Type B pancreatic cell (in vitro differentiated cells): ENCODE results near the gene CENPF. TPM values are rescaled to one million over a fixed set of nuclear protein-coding genes. Genes with fewer than 3 reads are reported as not detected.

Experiments
- DNase-seq: peaks from one replicate; pipeline ENCODE4 v3.0.0; 2021; ENCODE audit warnings: mixed read lengths; ENCODE audit not compliant: unreplicated experiment; ENCODE audit errors: extremely low spot score
- H3K27ac Mint-ChIP-seq: 2 replicates; pipeline ENCODE4 v1.8.0; 2021; ENCODE audit warnings: mild to moderate bottlenecking, mixed read lengths
- H3K27me3 Mint-ChIP-seq: 2 replicates; pipeline ENCODE4 v1.8.0; 2021; ENCODE audit warnings: mixed read lengths
- H3K36me3 Mint-ChIP-seq: 2 replicates; pipeline ENCODE4 v1.8.0; 2021; ENCODE audit warnings: mixed read lengths
- H3K4me1 Mint-ChIP-seq: one replicate; pipeline ENCODE4 v1.8.0; 2021; ENCODE audit warnings: mixed read lengths; ENCODE audit not compliant: unreplicated experiment
- H3K4me3 Mint-ChIP-seq: 2 replicates; pipeline ENCODE4 v1.8.0; 2021; ENCODE audit warnings: mild to moderate bottlenecking, mixed read lengths
- H3K9me3 Mint-ChIP-seq: 2 replicates; pipeline ENCODE4 v1.8.0; 2021; ENCODE audit warnings: mixed read lengths
- total RNA-seq: library from RNA; stranded (reverse); gene quantifications from 2 replicates; pipeline ENCODE4 v1.2.1, GENCODE V29; 2021; ENCODE audit warnings: low replicate concordance
- TF ChIP-seq, protein P1 (sequence below): fragments of 200-600 bp; sonication (generic); conservative IDR thresholded peaks from 2 replicates; pipeline ENCODE4 v1.5.0; 2021; ENCODE audit warnings: antibody characterized with exemption, mild to moderate bottlenecking

CENPF gene
- total RNA-seq, 1 donor from 2014 or later = 141 TPM

DNA sequence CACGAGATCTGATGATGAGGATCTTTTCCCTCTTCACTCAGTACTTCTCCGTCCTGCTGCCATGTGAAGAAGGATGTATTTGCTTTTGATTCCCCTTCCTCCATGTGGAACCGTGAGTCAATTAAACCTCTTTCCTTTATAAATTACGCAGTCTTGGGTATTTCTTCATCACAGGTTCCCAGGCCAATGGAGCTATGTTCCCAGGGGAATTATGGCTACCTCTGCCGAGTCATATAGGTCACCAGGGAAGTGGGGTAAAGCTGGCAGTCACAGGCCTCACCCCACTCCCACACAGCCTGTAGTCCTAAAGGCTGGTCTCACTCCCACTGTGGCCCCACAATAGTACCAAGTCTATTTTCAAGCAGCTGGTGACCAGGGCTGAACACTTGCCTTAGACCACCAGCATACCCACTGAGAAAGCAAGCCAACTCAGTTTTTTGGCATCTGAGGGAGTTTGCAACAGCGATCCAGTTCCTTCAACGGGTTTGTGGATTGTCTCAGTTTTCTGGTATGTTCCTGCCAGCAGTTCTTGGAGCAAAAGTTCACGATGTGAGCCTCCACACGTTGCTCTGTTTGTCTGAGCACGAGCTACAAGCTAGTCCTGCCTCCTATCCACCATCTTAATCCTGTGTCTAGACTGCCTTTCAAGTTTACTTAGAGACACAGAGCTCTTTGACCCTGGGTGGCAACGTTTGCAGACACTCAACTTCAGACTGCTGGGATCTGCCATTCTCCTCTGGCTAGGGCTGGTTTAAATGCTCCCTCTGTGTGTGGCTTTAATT lies 104.5 kb downstream of the CENPF start:
- Mint-ChIP-seq H3K4me3 (no peak overlapping the region), H3K4me1 (no peaks in the 10 kb centered on the region), H3K27ac (no peak overlapping the region), H3K27me3 (no peaks in the 10 kb centered on the region), H3K9me3 (no peaks in the 10 kb centered on the region), H3K36me3 (no peaks in the 10 kb centered on the region)
- no peak for DNase-seq
- TF ChIP-seq, protein P1, sequence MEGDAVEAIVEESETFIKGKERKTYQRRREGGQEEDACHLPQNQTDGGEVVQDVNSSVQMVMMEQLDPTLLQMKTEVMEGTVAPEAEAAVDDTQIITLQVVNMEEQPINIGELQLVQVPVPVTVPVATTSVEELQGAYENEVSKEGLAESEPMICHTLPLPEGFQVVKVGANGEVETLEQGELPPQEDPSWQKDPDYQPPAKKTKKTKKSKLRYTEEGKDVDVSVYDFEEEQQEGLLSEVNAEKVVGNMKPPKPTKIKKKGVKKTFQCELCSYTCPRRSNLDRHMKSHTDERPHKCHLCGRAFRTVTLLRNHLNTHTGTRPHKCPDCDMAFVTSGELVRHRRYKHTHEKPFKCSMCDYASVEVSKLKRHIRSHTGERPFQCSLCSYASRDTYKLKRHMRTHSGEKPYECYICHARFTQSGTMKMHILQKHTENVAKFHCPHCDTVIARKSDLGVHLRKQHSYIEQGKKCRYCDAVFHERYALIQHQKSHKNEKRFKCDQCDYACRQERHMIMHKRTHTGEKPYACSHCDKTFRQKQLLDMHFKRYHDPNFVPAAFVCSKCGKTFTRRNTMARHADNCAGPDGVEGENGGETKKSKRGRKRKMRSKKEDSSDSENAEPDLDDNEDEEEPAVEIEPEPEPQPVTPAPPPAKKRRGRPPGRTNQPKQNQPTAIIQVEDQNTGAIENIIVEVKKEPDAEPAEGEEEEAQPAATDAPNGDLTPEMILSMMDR = no peak

DNA sequence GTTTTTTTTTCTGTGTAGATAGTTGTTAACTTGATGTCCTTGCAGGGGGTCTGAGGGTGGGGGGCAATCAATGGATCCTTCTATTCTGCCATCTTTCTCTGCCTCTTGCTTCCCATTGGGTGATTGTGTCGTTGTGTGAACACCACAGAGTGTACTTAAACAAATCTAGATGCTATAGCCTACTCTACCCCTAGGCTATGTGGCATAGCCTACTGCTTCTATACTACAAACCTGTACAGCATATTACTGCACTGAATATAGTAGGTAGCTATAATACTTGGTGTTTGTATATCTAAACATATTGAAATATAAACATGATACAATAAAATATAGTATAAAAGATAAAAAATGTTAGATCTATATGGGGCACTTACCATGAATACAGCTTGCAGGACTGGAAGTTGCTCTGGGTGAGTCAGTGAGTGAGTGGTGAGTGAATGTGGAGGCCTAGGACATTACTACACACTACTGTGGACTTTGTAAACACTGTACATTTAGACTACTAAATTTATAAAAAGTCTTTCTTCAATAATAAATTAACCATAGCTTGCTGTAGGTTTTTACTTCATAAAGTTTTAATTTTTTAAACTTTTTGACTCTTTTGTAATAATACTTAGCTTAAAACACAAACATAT lies 105.4 kb downstream of the CENPF start:
- Mint-ChIP-seq H3K27ac (no peak overlapping the region), H3K27me3 (no peaks in the 10 kb centered on the region), H3K9me3 (no peaks in the 10 kb centered on the region), H3K4me1 (no peaks in the 10 kb centered on the region), H3K36me3 (no peaks in the 10 kb centered on the region), H3K4me3 (no peak overlapping the region)
- TF ChIP-seq, protein P1 = no peak
- no peak for DNase-seq

DNA sequence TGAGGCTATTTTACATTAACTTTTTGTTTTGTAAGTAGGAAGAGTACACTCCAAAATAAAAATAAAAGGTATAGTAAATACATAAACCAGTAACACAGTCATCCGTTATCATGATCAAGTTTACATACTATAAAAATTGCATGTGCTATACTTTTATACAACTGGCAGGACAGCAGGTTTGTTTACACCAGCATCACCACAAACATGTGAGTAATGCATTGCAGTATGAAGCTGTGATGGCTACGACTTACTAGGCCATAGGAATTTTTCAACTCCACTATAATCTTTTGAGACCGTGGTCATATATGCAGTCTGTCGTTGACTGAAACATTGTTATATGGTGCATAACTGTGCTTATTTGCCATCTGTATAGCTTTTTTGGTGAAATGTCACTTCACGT lies 106.2 kb downstream of the CENPF start:
- TF ChIP-seq, protein P1 = no peak
- H3K4me1 Mint-ChIP-seq = no peaks in the 10 kb centered on the region
- no peaks in the 10 kb centered on the region for H3K36me3 Mint-ChIP-seq
- no peak for DNase-seq
- no peaks in the 10 kb centered on the region for H3K9me3 Mint-ChIP-seq
- H3K4me3 Mint-ChIP-seq = no peak overlapping the region
- no peaks in the 10 kb centered on the region for H3K27me3 Mint-ChIP-seq
- no peak overlapping the region for H3K27ac Mint-ChIP-seq

DNA sequence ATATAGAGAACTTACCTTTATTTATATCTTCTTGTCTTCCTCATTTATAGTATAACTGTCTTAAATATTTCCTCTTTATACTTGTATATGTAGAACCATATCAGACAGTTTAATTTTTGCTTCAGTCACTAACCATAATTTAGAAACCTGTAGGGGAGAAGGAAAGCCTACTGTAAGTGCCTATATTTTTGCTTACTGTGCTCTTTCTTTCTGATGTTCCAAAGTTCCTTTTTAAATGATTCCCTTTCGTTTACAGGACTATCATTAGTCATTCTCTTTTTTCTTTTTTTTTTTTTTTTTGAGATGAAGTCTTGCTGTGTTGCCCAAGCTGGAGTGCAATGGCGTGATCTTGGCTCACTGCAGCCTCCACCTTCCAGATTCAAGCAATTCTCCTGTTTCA lies 109.7 kb downstream of the CENPF start:
- Mint-ChIP-seq H3K4me1 (no peaks in the 10 kb centered on the region), H3K36me3 (no peaks in the 10 kb centered on the region), H3K27ac (no peak overlapping the region), H3K27me3 (peaks cover 3% of the 10 kb centered on the region), H3K4me3 (no peak overlapping the region), H3K9me3 (no peaks in the 10 kb centered on the region)
- TF ChIP-seq, protein P1 = no peak
- no peak for DNase-seq

Other genes starting within 250 kb of the CENPF start
- 29.2 and 32.3 TPM in 2 replicates for gene PTPN14, start 51.6 kb upstream of the CENPF start, total RNA-seq